Kidney epithelial cell (primary cell): ENCODE results near the gene UNC93A. TPM values are rescaled to one million over a fixed set of nuclear protein-coding genes. Genes with fewer than 3 reads are reported as not detected.

Experiments
- DNase-seq: peaks from one replicate; pipeline ENCODE4 v3.0.0-alpha.2; 2010; ENCODE audit warnings: low read depth
- H3K27me3 ChIP-seq: 2 replicates; pipeline ENCODE4 v1.6.0; 2011; ENCODE audit warnings: low read length; ENCODE audit not compliant: control insufficient read depth, insufficient read depth
- H3K36me3 ChIP-seq: 2 replicates; pipeline ENCODE4 v1.5.1; 2011; ENCODE audit warnings: low read length; ENCODE audit not compliant: control insufficient read depth, insufficient read depth
- H3K4me3 ChIP-seq: 2 replicates; pipeline ENCODE4 v1.5.1; 2011; ENCODE audit warnings: low read depth, mild to moderate bottlenecking, control low read depth, low read length
- total RNA-seq: library from RNA; depleted of rRNA; stranded (reverse); fragments of >200 nt; gene quantifications from 2 replicates; pipeline ENCODE4 v1.2.3, GENCODE V29; 2015
- TF ChIP-seq, protein P1 (sequence below): IDR thresholded peaks from 2 replicates; pipeline ENCODE4 v1.5.1; 2011; ENCODE audit warnings: mild to moderate bottlenecking, moderate library complexity, low read length, control low read depth, inconsistent platforms; ENCODE audit not compliant: insufficient read depth, poor library complexity, severe bottlenecking

The UNC93A gene
- total RNA-seq, 1 donor from 2014 or later, result not detected

DNA sequence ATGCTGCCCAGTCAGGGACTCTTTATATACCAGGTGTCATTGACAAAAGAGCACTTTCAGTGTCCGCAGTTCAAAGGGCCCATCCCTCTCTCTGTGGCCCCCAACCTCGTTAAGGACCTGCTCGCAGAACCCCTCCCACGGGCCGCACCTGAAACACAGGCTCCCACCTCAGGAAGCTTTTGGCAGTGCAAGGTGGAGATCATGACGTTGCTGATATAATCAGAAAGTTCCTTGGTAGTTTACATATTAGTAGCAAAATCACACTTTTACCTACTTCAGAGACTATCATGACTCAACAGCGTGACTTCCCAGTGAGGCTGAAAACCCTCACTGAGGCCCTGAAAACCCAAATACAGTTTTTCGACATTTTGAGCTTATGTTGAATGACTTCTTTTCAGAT, 37.9 kb downstream of the UNC93A start:
- H3K36me3 ChIP-seq, result no peaks in the 10 kb centered on the region
- no peak overlapping the region for H3K4me3 ChIP-seq
- DNase-seq, result no peak
- TF ChIP-seq, protein P1, sequence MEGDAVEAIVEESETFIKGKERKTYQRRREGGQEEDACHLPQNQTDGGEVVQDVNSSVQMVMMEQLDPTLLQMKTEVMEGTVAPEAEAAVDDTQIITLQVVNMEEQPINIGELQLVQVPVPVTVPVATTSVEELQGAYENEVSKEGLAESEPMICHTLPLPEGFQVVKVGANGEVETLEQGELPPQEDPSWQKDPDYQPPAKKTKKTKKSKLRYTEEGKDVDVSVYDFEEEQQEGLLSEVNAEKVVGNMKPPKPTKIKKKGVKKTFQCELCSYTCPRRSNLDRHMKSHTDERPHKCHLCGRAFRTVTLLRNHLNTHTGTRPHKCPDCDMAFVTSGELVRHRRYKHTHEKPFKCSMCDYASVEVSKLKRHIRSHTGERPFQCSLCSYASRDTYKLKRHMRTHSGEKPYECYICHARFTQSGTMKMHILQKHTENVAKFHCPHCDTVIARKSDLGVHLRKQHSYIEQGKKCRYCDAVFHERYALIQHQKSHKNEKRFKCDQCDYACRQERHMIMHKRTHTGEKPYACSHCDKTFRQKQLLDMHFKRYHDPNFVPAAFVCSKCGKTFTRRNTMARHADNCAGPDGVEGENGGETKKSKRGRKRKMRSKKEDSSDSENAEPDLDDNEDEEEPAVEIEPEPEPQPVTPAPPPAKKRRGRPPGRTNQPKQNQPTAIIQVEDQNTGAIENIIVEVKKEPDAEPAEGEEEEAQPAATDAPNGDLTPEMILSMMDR, result no peak
- no peaks in the 10 kb centered on the region for H3K27me3 ChIP-seq

DNA sequence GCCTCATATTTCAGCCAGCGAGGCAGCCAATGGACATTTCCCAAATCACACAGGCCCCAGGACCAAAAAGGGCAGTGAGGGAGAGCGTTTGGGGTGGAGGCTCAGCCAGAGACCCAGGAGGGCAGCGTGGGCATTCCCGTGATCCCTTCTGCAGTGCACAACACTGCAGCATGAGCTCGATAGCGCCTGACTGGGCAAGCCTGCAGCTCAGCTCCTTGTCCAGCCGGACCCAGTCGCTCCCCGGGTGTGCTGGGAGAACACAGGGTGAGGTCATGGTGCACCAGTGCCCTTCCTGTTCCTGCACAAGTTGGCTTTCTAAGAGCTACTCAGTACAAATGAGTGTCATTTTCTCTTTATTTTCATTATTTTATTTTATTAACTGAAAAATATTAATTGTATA, 39.6 kb downstream of the UNC93A start:
- H3K4me3 ChIP-seq, result no peak overlapping the region
- H3K27me3 ChIP-seq, result no peaks in the 10 kb centered on the region
- DNase-seq, result no peak
- TF ChIP-seq, protein P1, result no peak
- no peaks in the 10 kb centered on the region for H3K36me3 ChIP-seq

DNA sequence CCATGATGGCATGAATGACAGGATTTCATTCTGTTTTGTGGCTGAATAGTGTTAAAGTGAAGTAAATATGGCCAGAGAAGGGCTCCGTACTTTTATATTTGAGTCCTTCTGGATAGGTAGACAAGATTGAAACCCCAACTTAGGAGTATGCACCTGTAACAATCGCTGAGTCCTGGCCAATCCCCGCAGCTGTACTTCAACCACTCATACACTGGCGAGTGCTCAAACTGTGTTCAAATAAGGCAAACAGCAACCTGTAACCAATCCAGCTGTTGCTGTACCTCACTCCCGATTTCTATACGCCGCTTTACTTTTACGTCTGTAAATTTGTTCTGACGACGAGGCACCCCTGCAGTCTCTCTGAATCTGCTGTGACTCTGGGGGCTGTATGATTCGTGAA, 40.5 kb downstream of the UNC93A start:
- TF ChIP-seq, protein P1, result no peak
- no peak for DNase-seq
- no peaks in the 10 kb centered on the region for H3K36me3 ChIP-seq
- no peak overlapping the region for H3K4me3 ChIP-seq
- H3K27me3 ChIP-seq, result no peaks in the 10 kb centered on the region

DNA sequence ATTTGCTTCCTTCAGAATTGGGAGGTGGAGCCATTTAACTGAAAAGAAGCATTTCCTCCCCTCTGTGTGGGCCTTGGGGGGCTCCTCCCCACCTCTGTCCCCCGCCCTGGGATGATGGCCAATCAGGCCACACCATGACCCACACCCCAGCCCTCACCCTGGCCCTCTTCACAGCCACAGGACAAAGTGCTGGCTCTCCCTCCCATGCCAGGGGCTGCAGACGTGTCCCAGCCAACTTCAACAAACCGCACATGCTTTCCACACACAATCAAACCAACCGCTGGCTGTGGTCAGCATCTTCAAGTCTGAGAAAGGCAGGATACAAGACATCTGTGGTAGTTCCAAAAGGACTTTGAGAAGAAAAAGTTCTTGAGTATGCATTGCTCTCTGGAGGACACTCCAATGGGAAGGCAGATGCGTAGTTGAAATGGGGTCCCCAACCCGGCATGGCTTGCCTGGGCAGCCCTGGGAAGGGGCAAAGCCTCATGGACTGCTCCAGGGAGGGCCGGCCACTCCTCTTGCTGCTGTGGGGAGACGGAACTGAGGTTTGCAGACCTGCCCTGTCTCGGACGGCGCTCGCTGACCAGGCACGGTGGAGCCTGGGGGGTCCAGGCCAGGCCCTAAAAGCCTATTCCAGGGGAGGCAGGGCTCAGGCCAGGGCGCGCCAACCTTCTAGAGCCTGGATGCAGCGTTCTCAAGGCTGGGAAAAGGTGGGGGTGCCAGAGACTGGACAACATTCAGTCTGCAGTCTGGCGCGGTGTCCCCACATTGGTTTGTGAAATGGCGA, 45.9 kb downstream of the UNC93A start:
- peaks cover 2% of the 10 kb centered on the region for H3K27me3 ChIP-seq
- no peak overlapping the region for H3K4me3 ChIP-seq
- no peaks in the 10 kb centered on the region for H3K36me3 ChIP-seq
- no peak for DNase-seq
- TF ChIP-seq, protein P1, result no peak

DNA sequence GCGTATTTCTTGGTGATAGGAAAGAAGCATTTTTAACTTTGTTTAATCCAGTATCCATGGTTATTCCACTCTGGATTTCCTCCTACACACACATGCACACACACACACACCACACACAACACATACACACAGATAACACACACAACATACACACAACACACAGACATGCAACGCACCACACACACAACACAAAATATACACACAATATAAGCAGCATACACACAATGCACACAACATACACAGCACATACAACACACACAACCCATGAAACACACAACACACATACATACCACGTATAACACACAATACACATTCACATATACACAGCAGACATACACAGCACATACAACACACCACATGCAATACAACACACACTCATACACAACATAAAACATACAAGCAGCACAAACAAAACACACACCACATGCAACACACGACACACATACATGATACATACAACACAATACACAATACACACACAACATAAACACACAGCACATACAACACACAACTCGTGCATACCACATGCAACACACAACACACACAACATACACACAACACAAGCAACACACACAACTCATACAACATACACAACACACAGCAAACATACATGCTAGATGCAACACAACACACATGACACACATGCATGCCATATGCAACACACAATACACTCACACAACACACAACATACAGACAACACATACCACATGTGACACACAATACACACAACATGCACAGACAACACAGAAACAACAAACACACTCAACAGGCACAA, 46.7 kb downstream of the UNC93A start:
- H3K36me3 ChIP-seq, result no peaks in the 10 kb centered on the region
- TF ChIP-seq, protein P1, result no peak
- no peak overlapping the region for H3K4me3 ChIP-seq
- no peak for DNase-seq
- H3K27me3 ChIP-seq, result peaks cover 2% of the 10 kb centered on the region
